ENCODE measurements around the gene SH3GL1.

SH3GL1 gene

DNA sequence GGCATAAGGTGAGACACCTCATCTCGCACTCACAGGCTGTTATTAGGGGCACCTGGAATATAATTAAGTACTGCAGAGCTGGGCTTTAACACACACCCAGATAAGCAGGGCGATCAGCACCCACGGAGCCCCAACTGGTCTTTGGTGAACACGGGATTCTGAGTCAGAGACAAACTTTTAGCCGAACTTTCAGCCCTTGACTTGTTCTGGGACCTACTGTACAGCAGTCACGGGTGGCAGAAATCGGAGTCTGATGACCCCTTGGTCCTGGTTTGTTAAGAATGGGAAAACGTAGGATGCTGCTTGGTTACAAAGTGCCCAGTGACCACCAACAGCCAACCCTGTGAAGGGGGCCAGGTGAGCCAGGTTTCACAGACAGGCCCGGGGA is 9.0 kb downstream of the SH3GL1 start:
- TF ChIP-seq CTCF (IDR thresholded peaks at IDR 0.05; ENCODE audit: insufficient read depth, low read depth, low read length, missing control alignments): no peak
- no peak for DNase-seq (ENCODE audit: low read depth)
- no peak overlapping the region for H3K4me3 ChIP-seq (ENCODE audit: low read depth, low read length)

DNA sequence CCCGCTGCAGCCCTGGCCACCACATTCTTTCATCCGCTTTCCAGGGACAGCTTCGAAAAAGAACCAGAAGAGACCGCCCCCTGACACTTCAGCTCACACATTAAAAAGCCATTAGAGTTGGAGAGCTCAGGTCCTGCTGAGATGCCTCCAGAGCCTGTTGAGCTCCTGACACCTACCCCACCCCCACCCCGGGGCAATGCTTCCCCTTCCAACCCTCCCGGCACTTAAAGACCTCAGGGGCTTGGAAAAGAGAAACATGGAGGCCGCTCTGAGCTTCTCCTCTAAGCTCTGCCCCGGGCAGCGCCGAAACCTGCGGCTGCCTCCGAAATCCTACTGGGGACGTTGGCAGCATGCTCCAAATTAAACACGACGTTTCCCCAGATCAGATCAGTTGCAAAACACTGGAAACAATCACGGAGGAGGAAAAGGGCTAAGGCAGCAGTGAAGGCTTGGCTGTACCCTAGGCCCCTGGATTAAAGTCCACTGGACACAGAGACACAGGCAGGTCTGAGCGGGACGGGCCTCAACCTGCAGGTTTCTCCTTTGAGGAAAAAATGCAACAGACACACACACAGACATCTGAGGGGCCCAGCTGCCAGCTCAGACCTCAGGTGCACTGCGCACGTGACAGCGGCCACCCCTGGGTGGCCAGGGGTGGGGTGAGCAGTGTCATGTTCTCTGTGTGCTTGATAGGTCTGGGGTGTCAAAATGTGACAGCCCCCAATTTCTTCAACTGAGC is 9.6 kb downstream of the SH3GL1 start:
- no peak overlapping the region for H3K4me3 ChIP-seq (ENCODE audit: low read depth, low read length)
- TF ChIP-seq CTCF (IDR thresholded peaks at IDR 0.05; ENCODE audit: insufficient read depth, low read depth, low read length, missing control alignments): no peak

DNA sequence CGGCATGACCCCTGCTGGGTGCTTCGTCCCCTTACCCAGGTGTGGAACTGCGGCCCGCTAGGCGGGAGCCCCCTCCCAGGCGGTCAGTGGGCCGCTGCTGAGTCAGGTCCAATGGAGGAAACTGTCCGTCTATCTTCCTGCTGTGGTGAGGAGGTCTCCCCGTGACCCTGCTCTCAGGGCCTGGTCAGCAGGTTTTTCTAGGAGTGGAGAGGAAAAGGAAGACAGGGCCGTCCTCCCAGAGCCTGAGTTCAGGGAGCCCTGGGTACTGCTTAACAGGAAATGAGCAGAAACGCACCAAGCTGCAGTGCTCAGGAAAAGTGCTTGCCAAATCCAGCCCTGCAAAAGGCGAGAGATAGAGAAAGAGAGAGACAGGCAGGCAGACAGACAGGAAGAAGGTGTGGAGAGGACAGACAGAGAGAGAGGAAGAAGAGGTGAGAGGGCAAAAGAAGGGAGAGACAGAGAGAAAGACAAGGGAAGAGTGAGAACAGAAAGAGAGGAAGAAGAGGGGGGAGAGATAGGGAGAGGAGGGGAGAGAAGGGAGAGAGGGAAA is 10.3 kb downstream of the SH3GL1 start:
- no peak overlapping the region for H3K4me3 ChIP-seq (ENCODE audit: low read depth, low read length)
- no peak for DNase-seq (ENCODE audit: low read depth)
- no peak for TF ChIP-seq CTCF (IDR thresholded peaks at IDR 0.05; ENCODE audit: insufficient read depth, low read depth, low read length, missing control alignments)

More for the DNA sequence above, 9.6 kb downstream of the SH3GL1 start:
- no peak for DNase-seq (ENCODE audit: low read depth)

- H3K4me3 ChIP-seq (ENCODE audit: low read depth, low read length): no peak overlapping the region
- no peak for DNase-seq (ENCODE audit: low read depth)
- TF ChIP-seq CTCF (IDR thresholded peaks at IDR 0.05; ENCODE audit: insufficient read depth, low read depth, low read length, missing control alignments): no peak
These were observed 10.8 kb downstream of the SH3GL1 start for GRCh38 chr19:4389511-4390016.

GRCh38 chr19:4389064-4389375 is 11.3 kb downstream of the SH3GL1 start:
- no peak overlapping the region for H3K4me3 ChIP-seq (ENCODE audit: low read depth, low read length)
- DNase-seq (ENCODE audit: low read depth): no peak
- no peak for TF ChIP-seq CTCF (IDR thresholded peaks at IDR 0.05; ENCODE audit: insufficient read depth, low read depth, low read length, missing control alignments)

- no peak for DNase-seq (ENCODE audit: low read depth)
- no peak overlapping the region for H3K4me3 ChIP-seq (ENCODE audit: low read depth, low read length)
- TF ChIP-seq CTCF (IDR thresholded peaks at IDR 0.05; ENCODE audit: insufficient read depth, low read depth, low read length, missing control alignments): no peak
These were observed 11.8 kb downstream of the SH3GL1 start for GRCh38 chr19:4388337-4389063.

All from GM12865 (cell line).